Keratinocyte (primary cell): ENCODE results near the gene RPS6KL1. TPM values are rescaled to one million over a fixed set of nuclear protein-coding genes. Genes with fewer than 3 reads are reported as not detected.

Experiments
- DNase-seq: peaks from one replicate; pipeline ENCODE4 v3.0.0-alpha.2; 2011; ENCODE audit warnings: low read depth, missing footprints, low spot score
- FAIRE-seq: peaks from 2 replicates; lab custom pipeline; 2011; peaks lifted over from hg19 to GRCh38; lab: Jason Lieb, UNC
- H2AFZ ChIP-seq: 2 replicates; pipeline ENCODE4 v1.6.0; 2012; ENCODE audit warnings: low read length, control low read depth, inconsistent platforms; ENCODE audit not compliant: control insufficient read depth
- H3K27ac ChIP-seq: 2 replicates; pipeline ENCODE4 v1.5.1; 2011; ENCODE audit warnings: low read length; ENCODE audit not compliant: control insufficient read depth, insufficient read depth
- H3K27me3 ChIP-seq: 3 replicates; pipeline ENCODE4 v1.6.0; 2011; ENCODE audit warnings: low read length; ENCODE audit not compliant: control insufficient read depth, insufficient read depth; ENCODE audit errors: extremely low read depth
- H3K36me3 ChIP-seq, 2 experiments: 2 replicates in 1 of 2; 3 replicates in 1 of 2; pipeline ENCODE4 v1.5.1; 2011; ENCODE audit warnings: low read length in 2 of 2, mild to moderate bottlenecking in 1 of 2; ENCODE audit not compliant: control insufficient read depth in 2 of 2, insufficient read depth in 2 of 2; ENCODE audit errors: extremely low read depth in 1 of 2
- H3K4me1 ChIP-seq: 3 replicates; pipeline ENCODE4 v1.5.1; 2011; ENCODE audit warnings: low read length; ENCODE audit not compliant: control insufficient read depth, insufficient read depth; ENCODE audit errors: extremely low read depth
- H3K4me2 ChIP-seq: 3 replicates; pipeline ENCODE4 v1.6.0; 2011; ENCODE audit warnings: low read depth, low read length; ENCODE audit not compliant: control insufficient read depth, insufficient read depth; ENCODE audit errors: extremely low read depth
- H3K4me3 ChIP-seq, 3 experiments: fragments of 200-600 bp in 1 of 3; sonication (generic) in 1 of 3; 2 replicates in 2 of 3; 3 replicates in 1 of 3; pipeline ENCODE4 v1.5.1; 2011 to 2016; ENCODE audit warnings: low read length in 3 of 3, mild to moderate bottlenecking in 3 of 3, control low read depth in 2 of 3, inconsistent platforms in 1 of 3, low read depth in 1 of 3, mixed read lengths in 1 of 3, mixed run types in 1 of 3, moderate library complexity in 1 of 3; ENCODE audit not compliant: control insufficient read depth in 2 of 3, insufficient read depth in 2 of 3; ENCODE audit errors: extremely low read depth in 1 of 3
- H3K79me2 ChIP-seq: 2 replicates; pipeline ENCODE4 v1.6.0; 2012; ENCODE audit warnings: low read length; ENCODE audit not compliant: control insufficient read depth, insufficient read depth
- H3K9ac ChIP-seq: 3 replicates; pipeline ENCODE4 v1.6.0; 2011; ENCODE audit warnings: low read length; ENCODE audit not compliant: control insufficient read depth, insufficient read depth; ENCODE audit errors: extremely low read depth
- H3K9me1 ChIP-seq: 3 replicates; pipeline ENCODE4 v1.6.0; 2011; ENCODE audit warnings: low read length; ENCODE audit not compliant: control insufficient read depth, insufficient read depth; ENCODE audit errors: extremely low read depth
- H3K9me3 ChIP-seq: 2 replicates; pipeline ENCODE4 v1.5.1; 2012; ENCODE audit warnings: low read depth, low read length; ENCODE audit not compliant: control insufficient read depth
- H4K20me1 ChIP-seq: 3 replicates; pipeline ENCODE4 v1.6.0; 2011; ENCODE audit warnings: low read length; ENCODE audit not compliant: control insufficient read depth, insufficient read depth; ENCODE audit errors: extremely low read depth
- EZH2 ChIP-seq: IDR thresholded peaks from one replicate; pipeline ENCODE4 v1.6.1; 2012; ENCODE audit warnings: inconsistent platforms, mild to moderate bottlenecking, low read length, moderate library complexity
- dilution Hi-C: fragments of 300-500 bp; cut with MboI; formaldehyde crosslinking; loops from one replicate; pipeline ENCODE4 v1.7.0; 2020; ENCODE audit warnings: low sequenced_read_pairs; ENCODE audit not compliant: extremely low pct_ligation_motif_present
- polyA plus RNA-seq, 5 experiments: library from polyadenylated mRNA; depleted of rRNA in 3 of 5; stranded (reverse) in 3 of 5; stranded (forward) in 1 of 5; unstranded in 1 of 5; fragments of >200 nt; gene quantifications; 1 replicate in 1 of 5; 2 replicates in 3 of 5; 3 replicates in 1 of 5; pipeline versions ENCODE4 v1.2.1 to v1.2.3, GENCODE V29; 2011 to 2012; ENCODE audit warnings: missing spikeins in 2 of 5, low read depth in 1 of 5, low replicate concordance in 1 of 5
- TF ChIP-seq, protein P1 (sequence below), 3 experiments: IDR thresholded peaks in 1 of 3; conservative IDR thresholded peaks in 1 of 3; optimal IDR thresholded peaks in 1 of 3; 2 replicates in 2 of 3; 3 replicates in 1 of 3; pipeline versions ENCODE3 to v1.5.1; 2011; ENCODE audit warnings: low read length in 3 of 3, mild to moderate bottlenecking in 3 of 3, moderate library complexity in 2 of 3, control low read depth in 1 of 3, inconsistent platforms in 1 of 3; ENCODE audit not compliant: insufficient read depth in 2 of 3; ENCODE audit errors: extremely low read depth in 1 of 3

Gene RPS6KL1
- polyA plus RNA-seq, 1 donor (not counting 4 experiments of a cell fraction or from before 2014, with no cell fraction given): 0.69 TPM

DNA sequence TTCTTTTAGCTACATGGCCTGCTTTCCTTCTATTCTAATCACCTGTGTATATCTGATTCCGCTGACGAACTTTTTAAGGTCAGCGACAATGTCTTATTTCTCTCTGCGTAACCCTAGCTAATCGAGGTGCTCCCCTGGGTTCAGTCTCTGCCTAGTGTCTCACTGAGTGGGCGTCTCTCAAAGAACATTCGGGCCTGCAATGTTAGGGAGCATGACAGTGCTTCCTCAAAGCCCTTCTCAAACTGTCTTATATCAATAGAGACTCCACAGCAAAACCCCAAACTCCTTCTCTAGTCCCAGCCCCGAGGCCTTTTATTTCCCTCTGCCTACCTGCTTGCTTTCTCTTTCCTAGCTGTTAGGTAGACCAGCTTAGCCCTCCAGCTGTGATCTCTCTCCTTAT lies 13.7 kb upstream of the RPS6KL1 start:
- FAIRE-seq: no peak
- H3K9me1 ChIP-seq: no peaks in the 10 kb centered on the region
- DNase-seq: no peak
- H3K79me2 ChIP-seq: no peaks in the 10 kb centered on the region
- H3K36me3 ChIP-seq: peaks cover 0 to 2% of the 10 kb centered on the region in 2 experiments
- dilution Hi-C loops: no loop called here
- H2AFZ ChIP-seq: no peak overlapping the region
- H3K4me1 ChIP-seq: peaks cover 16% of the 10 kb centered on the region
- H3K27ac ChIP-seq: no peak overlapping the region
- no peak overlapping the region for H3K4me3 ChIP-seq
- H3K4me2 ChIP-seq: no peak overlapping the region
- no peaks in the 10 kb centered on the region for H3K9me3 ChIP-seq
- H3K27me3 ChIP-seq: no peaks in the 10 kb centered on the region
- no peak overlapping the region for H3K9ac ChIP-seq
- H4K20me1 ChIP-seq: no peaks in the 10 kb centered on the region
- TF ChIP-seq EZH2: no peak
- TF ChIP-seq, protein P1, sequence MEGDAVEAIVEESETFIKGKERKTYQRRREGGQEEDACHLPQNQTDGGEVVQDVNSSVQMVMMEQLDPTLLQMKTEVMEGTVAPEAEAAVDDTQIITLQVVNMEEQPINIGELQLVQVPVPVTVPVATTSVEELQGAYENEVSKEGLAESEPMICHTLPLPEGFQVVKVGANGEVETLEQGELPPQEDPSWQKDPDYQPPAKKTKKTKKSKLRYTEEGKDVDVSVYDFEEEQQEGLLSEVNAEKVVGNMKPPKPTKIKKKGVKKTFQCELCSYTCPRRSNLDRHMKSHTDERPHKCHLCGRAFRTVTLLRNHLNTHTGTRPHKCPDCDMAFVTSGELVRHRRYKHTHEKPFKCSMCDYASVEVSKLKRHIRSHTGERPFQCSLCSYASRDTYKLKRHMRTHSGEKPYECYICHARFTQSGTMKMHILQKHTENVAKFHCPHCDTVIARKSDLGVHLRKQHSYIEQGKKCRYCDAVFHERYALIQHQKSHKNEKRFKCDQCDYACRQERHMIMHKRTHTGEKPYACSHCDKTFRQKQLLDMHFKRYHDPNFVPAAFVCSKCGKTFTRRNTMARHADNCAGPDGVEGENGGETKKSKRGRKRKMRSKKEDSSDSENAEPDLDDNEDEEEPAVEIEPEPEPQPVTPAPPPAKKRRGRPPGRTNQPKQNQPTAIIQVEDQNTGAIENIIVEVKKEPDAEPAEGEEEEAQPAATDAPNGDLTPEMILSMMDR (optimal IDR thresholded peaks at IDR 0.05 in 1 of 3, IDR thresholded peaks at IDR 0.05 in 1 of 3, conservative IDR thresholded peaks at IDR 0.05 in 1 of 3; ENCODE audit: extremely low read depth in 1 of 3, insufficient read depth in 2 of 3, low read length in 3 of 3): no peak

DNA sequence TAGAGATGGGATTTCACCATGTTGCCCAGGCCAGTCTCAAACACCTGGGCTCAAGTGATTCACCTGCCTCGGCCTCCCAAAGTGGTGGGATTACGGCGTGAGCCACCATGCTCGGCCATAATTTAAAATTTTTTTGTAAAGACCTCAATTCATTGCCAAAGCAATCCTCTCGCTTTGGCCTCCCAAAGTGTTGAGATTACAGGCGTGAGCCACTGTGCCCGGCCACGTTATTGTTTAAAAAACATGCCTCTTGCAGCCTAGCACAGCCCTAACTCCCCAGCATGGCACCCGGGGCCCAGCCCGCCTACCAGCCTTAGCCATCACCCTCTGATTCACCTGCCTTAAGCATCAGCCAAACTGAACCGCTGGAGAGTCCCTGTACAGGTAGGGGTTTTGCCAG lies 13.1 kb upstream of the RPS6KL1 start:
- Histone ChIP-seq H3K9me3 (no peaks in the 10 kb centered on the region), H3K79me2 (no peaks in the 10 kb centered on the region), H3K4me2 (no peak overlapping the region), H3K27ac (no peak overlapping the region), H3K27me3 (no peaks in the 10 kb centered on the region), H4K20me1 (no peaks in the 10 kb centered on the region), H2AFZ (no peak overlapping the region), H3K4me1 (peaks cover 11% of the 10 kb centered on the region), H3K4me3 (no peak overlapping the region), H3K9me1 (no peaks in the 10 kb centered on the region), H3K36me3 (peaks cover 0 to 2% of the 10 kb centered on the region in 2 experiments), H3K9ac (no peak overlapping the region)
- no peak for FAIRE-seq
- TF ChIP-seq, protein P1 (optimal IDR thresholded peaks at IDR 0.05 in 1 of 3, IDR thresholded peaks at IDR 0.05 in 1 of 3, conservative IDR thresholded peaks at IDR 0.05 in 1 of 3; ENCODE audit: extremely low read depth in 1 of 3, insufficient read depth in 2 of 3, low read length in 3 of 3): no peak
- TF ChIP-seq EZH2: no peak
- DNase-seq: no peak
- dilution Hi-C loops: no loop called here
